ENCODE data around the gene CORIN. TPM values are rescaled to one million over a fixed set of nuclear protein-coding genes. Genes with fewer than 3 reads are reported as not detected.
A peak's percentile ranks its signal among the peaks of the same experiment; 100 is the strongest.

Gene CORIN
- total and polyA plus RNA-seq, 2 of the 13 experiments (the other 11 are each of a cell fraction or from before 2014, with no cell fraction given): 0.84 to 1.2 TPM

- no peak for TF ChIP-seq ZBTB2 (CRISPR knock-in tag; IDR thresholded peaks at IDR 0.05; ENCODE audit: low read depth)
- TF ChIP-seq, protein P1, sequence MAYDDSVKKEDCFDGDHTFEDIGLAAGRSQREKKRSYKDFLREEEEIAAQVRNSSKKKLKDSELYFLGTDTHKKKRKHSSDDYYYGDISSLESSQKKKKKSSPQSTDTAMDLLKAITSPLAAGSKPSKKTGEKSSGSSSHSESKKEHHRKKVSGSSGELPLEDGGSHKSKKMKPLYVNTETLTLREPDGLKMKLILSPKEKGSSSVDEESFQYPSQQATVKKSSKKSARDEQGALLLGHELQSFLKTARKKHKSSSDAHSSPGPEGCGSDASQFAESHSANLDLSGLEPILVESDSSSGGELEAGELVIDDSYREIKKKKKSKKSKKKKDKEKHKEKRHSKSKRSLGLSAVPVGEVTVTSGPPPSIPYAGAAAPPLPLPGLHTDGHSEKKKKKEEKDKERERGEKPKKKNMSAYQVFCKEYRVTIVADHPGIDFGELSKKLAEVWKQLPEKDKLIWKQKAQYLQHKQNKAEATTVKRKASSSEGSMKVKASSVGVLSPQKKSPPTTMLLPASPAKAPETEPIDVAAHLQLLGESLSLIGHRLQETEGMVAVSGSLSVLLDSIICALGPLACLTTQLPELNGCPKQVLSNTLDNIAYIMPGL (CRISPR knock-in tag; IDR thresholded peaks at IDR 0.05; ENCODE audit: borderline replicate concordance in 1 of 2, low read depth in 1 of 2): 0 out of 4 replicates have a peak, but pooled peaks have one; percentile 18 to 49
- no peak for TF ChIP-seq POLR2A (IDR thresholded peaks at IDR 0.05; ENCODE audit: insufficient read depth in 1 of 2, low read depth in 2 of 2, low read length in 2 of 2)
- TF ChIP-seq, protein P2, sequence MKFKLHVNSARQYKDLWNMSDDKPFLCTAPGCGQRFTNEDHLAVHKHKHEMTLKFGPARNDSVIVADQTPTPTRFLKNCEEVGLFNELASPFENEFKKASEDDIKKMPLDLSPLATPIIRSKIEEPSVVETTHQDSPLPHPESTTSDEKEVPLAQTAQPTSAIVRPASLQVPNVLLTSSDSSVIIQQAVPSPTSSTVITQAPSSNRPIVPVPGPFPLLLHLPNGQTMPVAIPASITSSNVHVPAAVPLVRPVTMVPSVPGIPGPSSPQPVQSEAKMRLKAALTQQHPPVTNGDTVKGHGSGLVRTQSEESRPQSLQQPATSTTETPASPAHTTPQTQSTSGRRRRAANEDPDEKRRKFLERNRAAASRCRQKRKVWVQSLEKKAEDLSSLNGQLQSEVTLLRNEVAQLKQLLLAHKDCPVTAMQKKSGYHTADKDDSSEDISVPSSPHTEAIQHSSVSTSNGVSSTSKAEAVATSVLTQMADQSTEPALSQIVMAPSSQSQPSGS (CRISPR knock-in tag; IDR thresholded peaks at IDR 0.05): no peak; the same call in 1 of the 2 replicates
- TF ChIP-seq MTF2 (CRISPR knock-in tag; IDR thresholded peaks at IDR 0.05; ENCODE audit: borderline replicate concordance): peak; percentile 26; the same call in 1 of the 2 replicates
- peak; percentile 20 for TF ChIP-seq ASH2L (IDR thresholded peaks at IDR 0.05; ENCODE audit: insufficient read length, low read depth, low read length)
- TF ChIP-seq ZNF619 (CRISPR knock-in tag; IDR thresholded peaks at IDR 0.05): 0 out of 2 replicates have a peak, but pooled peaks have one; percentile 27
- TF ChIP-seq HOXA5 (CRISPR knock-in tag; IDR thresholded peaks at IDR 0.05): peak; percentile 39; the same call in 1 of the 2 replicates
- 0 out of 2 replicates have a peak, but pooled peaks have one; percentile 31 for TF ChIP-seq MED13 (CRISPR knock-in tag; IDR thresholded peaks at IDR 0.05)
- no peak for TF ChIP-seq KDM1A (CRISPR knock-in tag; IDR thresholded peaks at IDR 0.05)
- TF ChIP-seq ZNF557 (CRISPR knock-in tag; IDR thresholded peaks at IDR 0.05): peak; percentile 63; the same call in 1 of the 2 replicates
- TF ChIP-seq ZKSCAN1 (IDR thresholded peaks at IDR 0.05; ENCODE audit: low read length): no peak
- peak; percentile 33; the same call in 1 of the 2 replicates for TF ChIP-seq POGK (CRISPR knock-in tag; conservative IDR thresholded peaks at IDR 0.05)
- peak; percentile 54 for TF ChIP-seq XRCC5 (optimal IDR thresholded peaks at IDR 0.05; ENCODE audit: low read length)
- no peak for TF ChIP-seq ZNF672 (CRISPR knock-in tag; IDR thresholded peaks at IDR 0.05)
- TF ChIP-seq TOE1 (CRISPR knock-in tag; IDR thresholded peaks at IDR 0.05): no peak
- TF ChIP-seq ZNF772 (CRISPR knock-in tag; IDR thresholded peaks at IDR 0.05): no peak
- TF ChIP-seq NRL (CRISPR knock-in tag; IDR thresholded peaks at IDR 0.05; ENCODE audit: borderline replicate concordance): no peak
- TF ChIP-seq, protein P3, sequence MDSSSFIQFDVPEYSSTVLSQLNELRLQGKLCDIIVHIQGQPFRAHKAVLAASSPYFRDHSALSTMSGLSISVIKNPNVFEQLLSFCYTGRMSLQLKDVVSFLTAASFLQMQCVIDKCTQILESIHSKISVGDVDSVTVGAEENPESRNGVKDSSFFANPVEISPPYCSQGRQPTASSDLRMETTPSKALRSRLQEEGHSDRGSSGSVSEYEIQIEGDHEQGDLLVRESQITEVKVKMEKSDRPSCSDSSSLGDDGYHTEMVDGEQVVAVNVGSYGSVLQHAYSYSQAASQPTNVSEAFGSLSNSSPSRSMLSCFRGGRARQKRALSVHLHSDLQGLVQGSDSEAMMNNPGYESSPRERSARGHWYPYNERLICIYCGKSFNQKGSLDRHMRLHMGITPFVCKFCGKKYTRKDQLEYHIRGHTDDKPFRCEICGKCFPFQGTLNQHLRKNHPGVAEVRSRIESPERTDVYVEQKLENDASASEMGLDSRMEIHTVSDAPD (CRISPR knock-in tag; IDR thresholded peaks at IDR 0.05): 0 out of 2 replicates have a peak, but pooled peaks have one; percentile 49
- TF ChIP-seq HOMEZ (CRISPR knock-in tag; IDR thresholded peaks at IDR 0.05; ENCODE audit: low read depth): peak; percentile 40; the same call in 1 of the 2 replicates
- TF ChIP-seq ZNF792 (CRISPR knock-in tag; IDR thresholded peaks at IDR 0.05): no peak
- no peak for TF ChIP-seq ZNF678 (CRISPR knock-in tag; IDR thresholded peaks at IDR 0.05)
Measured at GRCh38 chr4:47836641-47837093, 1.2 kb downstream of the CORIN start (continued).

All from HepG2 (cell line).